ENCODE data around the gene GATA6. TPM values are rescaled to one million over a fixed set of nuclear protein-coding genes. Genes with fewer than 3 reads are reported as not detected.

Gene GATA6
- total and polyA plus RNA-seq, 2 experiments from 2014 or later = 0.08 TPM; not detected in 1

DNA sequence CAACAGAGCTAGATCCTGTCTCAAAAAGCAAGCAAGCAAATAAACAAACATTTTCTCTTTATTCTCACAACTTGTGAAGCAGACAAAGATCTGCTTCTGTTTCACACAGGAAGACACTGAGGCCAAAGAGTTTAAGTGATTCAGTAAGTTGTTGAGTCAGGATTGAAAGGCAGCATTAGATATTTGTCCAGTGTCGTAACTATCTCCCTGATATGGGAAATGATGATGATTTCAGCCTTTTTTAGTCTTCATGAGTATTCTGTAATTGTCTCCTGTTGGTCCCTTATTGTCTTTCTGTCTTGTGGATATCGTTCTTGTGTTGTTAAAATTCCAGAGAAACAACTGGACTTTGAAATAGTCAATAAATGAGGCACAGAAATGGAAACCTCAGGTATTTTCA lies 59.6 kb downstream of the GATA6 start (continued):
- TF ChIP-seq, protein P1, sequence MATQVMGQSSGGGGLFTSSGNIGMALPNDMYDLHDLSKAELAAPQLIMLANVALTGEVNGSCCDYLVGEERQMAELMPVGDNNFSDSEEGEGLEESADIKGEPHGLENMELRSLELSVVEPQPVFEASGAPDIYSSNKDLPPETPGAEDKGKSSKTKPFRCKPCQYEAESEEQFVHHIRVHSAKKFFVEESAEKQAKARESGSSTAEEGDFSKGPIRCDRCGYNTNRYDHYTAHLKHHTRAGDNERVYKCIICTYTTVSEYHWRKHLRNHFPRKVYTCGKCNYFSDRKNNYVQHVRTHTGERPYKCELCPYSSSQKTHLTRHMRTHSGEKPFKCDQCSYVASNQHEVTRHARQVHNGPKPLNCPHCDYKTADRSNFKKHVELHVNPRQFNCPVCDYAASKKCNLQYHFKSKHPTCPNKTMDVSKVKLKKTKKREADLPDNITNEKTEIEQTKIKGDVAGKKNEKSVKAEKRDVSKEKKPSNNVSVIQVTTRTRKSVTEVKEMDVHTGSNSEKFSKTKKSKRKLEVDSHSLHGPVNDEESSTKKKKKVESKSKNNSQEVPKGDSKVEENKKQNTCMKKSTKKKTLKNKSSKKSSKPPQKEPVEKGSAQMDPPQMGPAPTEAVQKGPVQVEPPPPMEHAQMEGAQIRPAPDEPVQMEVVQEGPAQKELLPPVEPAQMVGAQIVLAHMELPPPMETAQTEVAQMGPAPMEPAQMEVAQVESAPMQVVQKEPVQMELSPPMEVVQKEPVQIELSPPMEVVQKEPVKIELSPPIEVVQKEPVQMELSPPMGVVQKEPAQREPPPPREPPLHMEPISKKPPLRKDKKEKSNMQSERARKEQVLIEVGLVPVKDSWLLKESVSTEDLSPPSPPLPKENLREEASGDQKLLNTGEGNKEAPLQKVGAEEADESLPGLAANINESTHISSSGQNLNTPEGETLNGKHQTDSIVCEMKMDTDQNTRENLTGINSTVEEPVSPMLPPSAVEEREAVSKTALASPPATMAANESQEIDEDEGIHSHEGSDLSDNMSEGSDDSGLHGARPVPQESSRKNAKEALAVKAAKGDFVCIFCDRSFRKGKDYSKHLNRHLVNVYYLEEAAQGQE (IDR thresholded peaks at IDR 0.05; ENCODE audit: unreplicated experiment) = no peak
- TF ChIP-seq JUNB (IDR thresholded peaks at IDR 0.05; ENCODE audit: unreplicated experiment) = no peak
- no peak for TF ChIP-seq ZNF114 (CRISPR knock-in tag; IDR thresholded peaks at IDR 0.05)
- TF ChIP-seq ZNF331 (CRISPR knock-in tag; IDR thresholded peaks at IDR 0.05; ENCODE audit: low read depth) = no peak

DNA sequence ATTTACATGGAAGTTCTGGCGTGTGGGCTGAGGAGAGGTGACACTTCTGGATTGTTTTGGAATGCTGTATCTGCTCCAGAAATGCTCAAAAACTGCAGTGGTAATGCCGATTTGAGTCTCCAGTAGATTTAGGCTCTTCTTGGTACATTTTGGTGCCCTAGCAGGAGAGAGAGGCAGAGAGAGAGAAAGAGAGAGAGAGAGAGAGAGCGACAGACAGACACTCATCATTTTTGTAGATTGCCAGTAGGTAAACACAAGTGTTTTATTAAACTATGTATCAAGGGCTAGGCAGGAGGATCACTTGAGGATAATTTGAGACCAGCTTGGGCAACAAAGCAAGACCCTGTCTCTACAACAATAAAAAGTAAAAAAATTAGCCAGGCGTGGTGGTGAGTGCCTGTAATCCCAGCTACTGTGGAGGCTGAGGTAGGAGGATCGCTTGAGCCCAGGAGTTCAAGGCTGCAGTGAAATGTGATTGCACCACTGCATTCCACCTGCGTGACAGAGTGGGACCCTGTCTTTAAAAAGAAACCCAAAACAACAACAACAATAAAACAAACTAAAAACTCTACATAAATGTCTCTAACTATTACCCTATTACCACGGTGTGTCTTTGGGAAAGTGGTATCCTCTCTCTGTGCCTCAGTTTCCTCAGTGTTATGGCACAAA lies 60.2 kb downstream of the GATA6 start:
- Histone ChIP-seq H4K20me1 (replicated peaks; ENCODE audit: insufficient read depth) (no peaks in the 10 kb centered on the region), H3F3A (replicated peaks; ENCODE audit: low read depth) (no peaks in the 10 kb centered on the region), H3K4me3 (no peak overlapping the region), H3K27ac (ENCODE audit: low read depth) (no peak overlapping the region), H3K4me2 (no peak overlapping the region), H3K79me2 (replicated peaks; ENCODE audit: insufficient read depth) (no peaks in the 10 kb centered on the region), H3K36me3 (ENCODE audit: insufficient read depth) (no peaks in the 10 kb centered on the region), H3K27me3 (ENCODE audit: insufficient read depth) (no peaks in the 10 kb centered on the region), H3K9me2 (ENCODE audit: insufficient read depth) (no peaks in the 10 kb centered on the region; the same call in 1 of the 2 replicates), H2AFZ (no peak overlapping the region), H3K4me1 (ENCODE audit: insufficient read depth) (no peaks in the 10 kb centered on the region; the same call in 1 of the 2 replicates)
- ATAC-seq = no peak
- no peak for DNase-seq (ENCODE audit: low spot score)
- H3K27ac Mint-ChIP-seq = no peak overlapping the region
- H3K36me3 Mint-ChIP-seq (ENCODE audit: low read depth) = no peaks in the 10 kb centered on the region
- no peaks in the 10 kb centered on the region; the same call in 2 of the 3 replicates for H3K9me3 Mint-ChIP-seq
- H3K4me3 Mint-ChIP-seq = no peak overlapping the region
- peaks cover 2% of the 10 kb centered on the region; the same call in 1 of the 3 replicates for H3K4me1 Mint-ChIP-seq
- no peaks in the 10 kb centered on the region for H3K27me3 Mint-ChIP-seq (ENCODE audit: insufficient read depth, low read depth, poor library complexity)
- TF ChIP-seq NANOG (IDR thresholded peaks at IDR 0.05; ENCODE audit: borderline replicate concordance) (no peak), POLR2AphosphoS5 (IDR thresholded peaks at IDR 0.05; ENCODE audit: low read depth) (no peak), CREB1 (CRISPR knock-in tag; IDR thresholded peaks at IDR 0.05; ENCODE audit: low read depth) (no peak), EZH2 (IDR thresholded peaks at IDR 0.05; ENCODE audit: low read depth, unreplicated experiment) (no peak)
- TF ChIP-seq, protein P1 (IDR thresholded peaks at IDR 0.05; ENCODE audit: unreplicated experiment) = no peak
- TF ChIP-seq, protein P2, sequence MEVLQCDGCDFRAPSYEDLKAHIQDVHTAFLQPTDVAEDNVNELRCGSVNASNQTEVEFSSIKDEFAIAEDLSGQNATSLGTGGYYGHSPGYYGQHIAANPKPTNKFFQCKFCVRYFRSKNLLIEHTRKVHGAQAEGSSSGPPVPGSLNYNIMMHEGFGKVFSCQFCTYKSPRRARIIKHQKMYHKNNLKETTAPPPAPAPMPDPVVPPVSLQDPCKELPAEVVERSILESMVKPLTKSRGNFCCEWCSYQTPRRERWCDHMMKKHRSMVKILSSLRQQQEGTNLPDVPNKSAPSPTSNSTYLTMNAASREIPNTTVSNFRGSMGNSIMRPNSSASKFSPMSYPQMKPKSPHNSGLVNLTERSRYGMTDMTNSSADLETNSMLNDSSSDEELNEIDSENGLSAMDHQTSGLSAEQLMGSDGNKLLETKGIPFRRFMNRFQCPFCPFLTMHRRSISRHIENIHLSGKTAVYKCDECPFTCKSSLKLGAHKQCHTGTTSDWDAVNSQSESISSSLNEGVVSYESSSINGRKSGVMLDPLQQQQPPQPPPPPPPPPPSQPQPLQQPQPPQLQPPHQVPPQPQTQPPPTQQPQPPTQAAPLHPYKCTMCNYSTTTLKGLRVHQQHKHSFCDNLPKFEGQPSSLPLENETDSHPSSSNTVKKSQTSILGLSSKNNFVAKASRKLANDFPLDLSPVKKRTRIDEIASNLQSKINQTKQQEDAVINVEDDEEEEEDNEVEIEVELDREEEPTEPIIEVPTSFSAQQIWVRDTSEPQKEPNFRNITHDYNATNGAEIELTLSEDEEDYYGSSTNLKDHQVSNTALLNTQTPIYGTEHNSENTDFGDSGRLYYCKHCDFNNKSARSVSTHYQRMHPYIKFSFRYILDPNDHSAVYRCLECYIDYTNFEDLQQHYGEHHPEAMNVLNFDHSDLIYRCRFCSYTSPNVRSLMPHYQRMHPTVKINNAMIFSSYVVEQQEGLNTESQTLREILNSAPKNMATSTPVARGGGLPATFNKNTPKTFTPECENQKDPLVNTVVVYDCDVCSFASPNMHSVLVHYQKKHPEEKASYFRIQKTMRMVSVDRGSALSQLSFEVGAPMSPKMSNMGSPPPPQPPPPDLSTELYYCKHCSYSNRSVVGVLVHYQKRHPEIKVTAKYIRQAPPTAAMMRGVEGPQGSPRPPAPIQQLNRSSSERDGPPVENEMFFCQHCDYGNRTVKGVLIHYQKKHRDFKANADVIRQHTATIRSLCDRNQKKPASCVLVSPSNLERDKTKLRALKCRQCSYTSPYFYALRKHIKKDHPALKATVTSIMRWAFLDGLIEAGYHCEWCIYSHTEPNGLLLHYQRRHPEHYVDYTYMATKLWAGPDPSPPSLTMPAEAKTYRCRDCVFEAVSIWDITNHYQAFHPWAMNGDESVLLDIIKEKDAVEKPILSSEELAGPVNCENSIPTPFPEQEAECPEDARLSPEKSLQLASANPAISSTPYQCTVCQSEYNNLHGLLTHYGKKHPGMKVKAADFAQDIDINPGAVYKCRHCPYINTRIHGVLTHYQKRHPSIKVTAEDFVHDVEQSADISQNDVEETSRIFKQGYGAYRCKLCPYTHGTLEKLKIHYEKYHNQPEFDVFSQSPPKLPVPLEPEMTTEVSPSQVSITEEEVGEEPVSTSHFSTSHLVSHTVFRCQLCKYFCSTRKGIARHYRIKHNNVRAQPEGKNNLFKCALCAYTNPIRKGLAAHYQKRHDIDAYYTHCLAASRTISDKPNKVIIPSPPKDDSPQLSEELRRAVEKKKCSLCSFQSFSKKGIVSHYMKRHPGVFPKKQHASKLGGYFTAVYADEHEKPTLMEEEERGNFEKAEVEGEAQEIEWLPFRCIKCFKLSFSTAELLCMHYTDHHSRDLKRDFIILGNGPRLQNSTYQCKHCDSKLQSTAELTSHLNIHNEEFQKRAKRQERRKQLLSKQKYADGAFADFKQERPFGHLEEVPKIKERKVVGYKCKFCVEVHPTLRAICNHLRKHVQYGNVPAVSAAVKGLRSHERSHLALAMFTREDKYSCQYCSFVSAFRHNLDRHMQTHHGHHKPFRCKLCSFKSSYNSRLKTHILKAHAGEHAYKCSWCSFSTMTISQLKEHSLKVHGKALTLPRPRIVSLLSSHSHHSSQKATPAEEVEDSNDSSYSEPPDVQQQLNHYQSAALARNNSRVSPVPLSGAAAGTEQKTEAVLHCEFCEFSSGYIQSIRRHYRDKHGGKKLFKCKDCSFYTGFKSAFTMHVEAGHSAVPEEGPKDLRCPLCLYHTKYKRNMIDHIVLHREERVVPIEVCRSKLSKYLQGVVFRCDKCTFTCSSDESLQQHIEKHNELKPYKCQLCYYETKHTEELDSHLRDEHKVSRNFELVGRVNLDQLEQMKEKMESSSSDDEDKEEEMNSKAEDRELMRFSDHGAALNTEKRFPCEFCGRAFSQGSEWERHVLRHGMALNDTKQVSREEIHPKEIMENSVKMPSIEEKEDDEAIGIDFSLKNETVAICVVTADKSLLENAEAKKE (CRISPR knock-in tag; IDR thresholded peaks at IDR 0.05) = no peak
